ENCODE results near the gene CCDC74B.
"Not testable (repeated sequence)": the region's sequence is repeated elsewhere in the genome, so short reads cannot be mapped to it uniquely, and the experiment has no call there.

DNA sequence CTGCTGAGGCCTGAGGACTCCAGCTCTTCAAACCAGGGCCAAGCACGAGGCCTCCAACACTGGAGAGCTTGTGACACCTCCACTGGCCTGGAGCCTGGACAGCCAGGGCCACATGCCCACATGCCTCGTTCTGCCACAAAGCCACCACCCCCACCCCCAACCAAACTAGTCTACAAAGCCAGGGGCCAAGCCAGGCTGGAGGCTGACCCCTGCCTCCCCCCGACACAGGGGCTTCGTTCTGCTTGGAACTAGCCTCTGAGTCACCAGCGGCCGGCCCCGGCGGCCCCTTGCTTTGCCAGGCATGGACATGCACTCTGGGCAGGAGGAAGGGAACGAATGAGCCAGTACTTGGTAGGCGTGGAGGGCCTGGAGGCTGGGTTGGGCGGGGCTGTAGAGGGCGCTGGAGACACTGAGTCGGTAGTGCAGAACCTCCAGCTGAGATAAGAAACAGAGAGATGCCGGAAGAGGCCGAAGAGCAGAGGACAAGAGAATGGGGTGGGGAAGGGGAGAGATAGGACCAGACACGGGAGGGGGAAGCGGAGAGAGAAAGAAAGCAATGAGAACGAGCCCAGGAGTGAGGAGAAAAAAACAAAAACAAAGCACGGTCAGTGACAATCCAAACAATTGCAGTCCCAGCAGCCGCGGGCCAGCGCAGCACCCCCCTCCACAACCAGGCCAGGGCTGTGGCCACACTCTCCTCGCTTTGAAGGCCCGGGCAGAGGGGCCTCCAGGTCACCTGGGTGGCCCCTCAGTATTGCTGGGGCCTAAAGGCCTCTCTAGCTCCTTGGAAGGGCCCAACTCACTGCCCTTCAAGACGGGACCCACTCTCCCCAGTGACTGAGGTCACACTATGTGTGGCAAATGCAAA is 16.2 kb upstream of the CCDC74B start:
- TF ChIP-seq, protein P1, sequence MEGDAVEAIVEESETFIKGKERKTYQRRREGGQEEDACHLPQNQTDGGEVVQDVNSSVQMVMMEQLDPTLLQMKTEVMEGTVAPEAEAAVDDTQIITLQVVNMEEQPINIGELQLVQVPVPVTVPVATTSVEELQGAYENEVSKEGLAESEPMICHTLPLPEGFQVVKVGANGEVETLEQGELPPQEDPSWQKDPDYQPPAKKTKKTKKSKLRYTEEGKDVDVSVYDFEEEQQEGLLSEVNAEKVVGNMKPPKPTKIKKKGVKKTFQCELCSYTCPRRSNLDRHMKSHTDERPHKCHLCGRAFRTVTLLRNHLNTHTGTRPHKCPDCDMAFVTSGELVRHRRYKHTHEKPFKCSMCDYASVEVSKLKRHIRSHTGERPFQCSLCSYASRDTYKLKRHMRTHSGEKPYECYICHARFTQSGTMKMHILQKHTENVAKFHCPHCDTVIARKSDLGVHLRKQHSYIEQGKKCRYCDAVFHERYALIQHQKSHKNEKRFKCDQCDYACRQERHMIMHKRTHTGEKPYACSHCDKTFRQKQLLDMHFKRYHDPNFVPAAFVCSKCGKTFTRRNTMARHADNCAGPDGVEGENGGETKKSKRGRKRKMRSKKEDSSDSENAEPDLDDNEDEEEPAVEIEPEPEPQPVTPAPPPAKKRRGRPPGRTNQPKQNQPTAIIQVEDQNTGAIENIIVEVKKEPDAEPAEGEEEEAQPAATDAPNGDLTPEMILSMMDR (IDR thresholded peaks at IDR 0.05; ENCODE audit: low read depth, low read length) = peak; percentile 2
- not testable (repeated sequence) for TF ChIP-seq MYC (IDR thresholded peaks at IDR 0.05; ENCODE audit: low read depth, low read length)
- TF ChIP-seq, protein P2, sequence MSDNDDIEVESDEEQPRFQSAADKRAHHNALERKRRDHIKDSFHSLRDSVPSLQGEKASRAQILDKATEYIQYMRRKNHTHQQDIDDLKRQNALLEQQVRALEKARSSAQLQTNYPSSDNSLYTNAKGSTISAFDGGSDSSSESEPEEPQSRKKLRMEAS (IDR thresholded peaks at IDR 0.05; ENCODE audit: low read depth, low read length) = not testable (repeated sequence)

All from NB4 (cell line).